H4 (cell line): ENCODE measurements around the gene TMPRSS6. TPM values are rescaled to one million over a fixed set of nuclear protein-coding genes. Genes with fewer than 3 reads are reported as not detected.
A peak's percentile ranks its signal among the peaks of the same experiment; 100 is the strongest.

ENCODE experiments used
- DNase-seq: peaks from one replicate; pipeline ENCODE4 v3.0.0-alpha.2; 2015; ENCODE audit warnings: low spot score
- total RNA-seq: library from RNA; depleted of rRNA; stranded (reverse); fragments of >200 nt; shearing (Covaris generic); gene quantifications from 2 replicates; pipeline ENCODE4 v1.2.3, GENCODE V29; 2014

The TMPRSS6 gene
- total RNA-seq, 1 experiment from 2014 or later, result not detected

- no peak for DNase-seq
These were observed 31.3 kb upstream of the TMPRSS6 start for GRCh38 chr22:37140686-37141323.

DNA sequence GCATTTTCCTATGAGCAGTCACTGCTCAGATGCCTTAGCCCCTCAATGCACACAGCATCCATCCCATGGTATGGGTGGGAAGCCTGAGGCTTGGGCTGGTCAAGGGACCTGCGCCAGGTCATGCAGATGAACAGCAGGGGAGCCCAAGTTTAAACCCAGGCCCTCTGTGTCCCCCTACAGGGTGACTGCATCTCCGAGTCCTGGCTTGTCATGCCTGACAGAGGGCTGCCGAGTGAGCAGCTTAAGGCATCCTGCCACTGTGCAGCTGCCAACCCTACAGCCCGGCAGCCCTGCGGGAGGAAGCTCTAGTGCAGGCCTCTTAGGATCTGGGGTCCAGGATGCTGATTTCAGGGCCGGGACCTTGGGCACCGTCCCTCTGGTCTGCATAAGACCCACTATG is 30.2 kb upstream of the TMPRSS6 start:
- DNase-seq, result no peak

- DNase-seq, result no peak
These were observed 29.5 kb upstream of the TMPRSS6 start for GRCh38 chr22:37138849-37139561.

- DNase-seq, result no peak
These were observed 28.6 kb upstream of the TMPRSS6 start for GRCh38 chr22:37137903-37138665.

DNA sequence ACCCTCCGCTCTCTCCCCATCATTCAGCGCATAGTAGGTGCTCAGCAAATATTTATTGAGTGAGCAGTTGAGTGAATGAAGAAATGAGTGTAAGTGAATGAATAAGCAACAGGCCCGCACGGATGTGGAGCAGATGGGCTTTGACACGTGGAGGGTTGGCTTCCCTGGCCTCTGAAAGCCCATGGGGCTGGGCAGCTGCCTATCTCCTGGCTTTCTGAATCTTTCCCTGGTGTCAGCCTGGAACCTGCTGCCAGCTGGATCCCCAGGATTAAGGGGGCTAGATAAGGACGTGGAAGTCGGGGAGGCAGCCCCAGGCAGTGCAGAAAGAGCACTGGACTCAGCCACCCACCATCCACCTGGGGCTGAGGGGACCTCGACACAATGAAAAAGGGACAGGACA is 27.6 kb upstream of the TMPRSS6 start:
- no peak for DNase-seq

- no peak for DNase-seq
These were observed 25.5 kb upstream of the TMPRSS6 start for GRCh38 chr22:37135023-37135422.

GRCh38 chr22:37133304-37134018 is 23.9 kb upstream of the TMPRSS6 start:
- no peak for DNase-seq

DNA sequence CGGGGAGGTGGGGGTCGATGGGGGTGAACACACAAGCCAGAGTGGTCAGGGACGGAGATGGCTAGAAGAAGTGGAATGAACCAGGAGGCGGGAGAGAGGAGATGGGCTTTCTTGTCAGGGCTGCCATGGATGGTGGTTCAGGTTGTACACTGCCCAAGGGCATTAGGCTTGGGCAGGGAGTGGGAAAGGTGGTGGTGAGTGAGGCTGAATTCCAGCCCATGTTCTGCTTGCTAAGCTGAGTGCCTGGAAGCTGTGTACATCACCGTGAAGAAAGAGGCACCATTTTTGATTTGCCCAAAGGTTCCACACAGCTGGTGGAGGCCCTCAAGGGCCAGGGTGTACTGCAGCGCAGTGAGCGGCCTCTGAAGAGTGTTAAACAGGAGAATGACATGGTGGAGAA is 23.3 kb upstream of the TMPRSS6 start:
- DNase-seq, result no peak

- DNase-seq, result no peak
These were observed 20.4 kb upstream of the TMPRSS6 start for GRCh38 chr22:37129866-37130441.

DNA sequence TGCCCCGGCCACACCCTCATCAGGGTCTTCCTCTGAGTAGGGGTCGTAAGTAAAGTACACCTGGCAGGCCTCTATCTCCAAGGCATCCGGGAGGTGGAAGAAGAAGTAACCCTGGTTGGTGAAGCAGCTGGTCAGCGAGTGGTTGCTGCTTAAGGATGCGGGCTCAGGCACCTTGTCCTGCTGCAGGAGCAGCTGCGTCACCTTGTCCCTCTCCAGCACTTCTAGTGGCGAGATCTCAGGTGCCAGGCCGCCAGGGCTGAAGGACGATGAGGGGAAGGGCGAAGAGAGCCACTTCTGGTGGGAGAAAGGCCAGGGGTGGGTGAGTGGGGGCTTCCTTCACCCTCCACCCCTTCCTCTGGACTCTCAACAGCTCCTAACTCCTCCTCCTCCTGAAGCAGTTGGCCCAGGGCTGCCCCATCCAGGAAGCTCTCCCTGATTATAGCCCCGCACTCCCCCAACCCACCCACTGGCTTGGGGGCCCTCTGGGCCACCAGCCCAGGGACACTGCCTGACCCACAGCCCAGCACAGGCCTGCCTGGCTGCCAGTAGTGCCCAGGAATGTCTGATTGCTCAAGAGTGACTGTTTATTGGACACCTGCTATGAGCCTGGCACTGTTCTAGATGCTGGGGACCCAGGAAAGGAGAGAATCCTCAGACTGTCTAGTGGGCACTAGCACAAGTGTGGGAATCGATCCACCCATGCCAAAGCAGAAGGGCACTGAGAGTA is 19.2 kb upstream of the TMPRSS6 start:
- DNase-seq, result no peak

DNA sequence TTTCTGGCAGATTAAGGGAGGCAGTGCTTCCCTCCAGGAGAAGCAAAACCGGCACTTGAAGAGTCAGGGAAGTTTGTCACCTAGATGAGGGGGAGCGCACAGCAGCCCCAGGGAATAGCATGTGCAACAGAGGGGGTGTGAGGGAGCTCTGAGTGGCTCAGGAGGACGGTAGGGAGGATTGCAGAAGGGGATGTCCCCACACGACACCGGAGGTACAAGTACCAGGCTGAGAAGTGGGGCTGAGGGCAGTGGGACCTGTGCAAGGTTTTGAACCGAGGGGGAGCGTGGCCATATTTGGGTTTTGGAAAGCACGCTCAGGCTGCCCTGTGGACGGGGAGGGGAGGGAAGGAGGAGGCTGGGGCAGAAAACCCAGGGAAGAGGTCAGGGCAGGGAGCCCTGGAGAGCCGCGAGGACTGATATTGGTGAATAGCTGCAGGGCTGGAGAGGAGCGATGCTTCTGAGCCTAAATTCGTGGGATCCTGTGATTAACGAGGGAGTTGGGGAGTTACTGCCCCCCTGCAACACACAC is 17.9 kb upstream of the TMPRSS6 start:
- no peak for DNase-seq

DNA sequence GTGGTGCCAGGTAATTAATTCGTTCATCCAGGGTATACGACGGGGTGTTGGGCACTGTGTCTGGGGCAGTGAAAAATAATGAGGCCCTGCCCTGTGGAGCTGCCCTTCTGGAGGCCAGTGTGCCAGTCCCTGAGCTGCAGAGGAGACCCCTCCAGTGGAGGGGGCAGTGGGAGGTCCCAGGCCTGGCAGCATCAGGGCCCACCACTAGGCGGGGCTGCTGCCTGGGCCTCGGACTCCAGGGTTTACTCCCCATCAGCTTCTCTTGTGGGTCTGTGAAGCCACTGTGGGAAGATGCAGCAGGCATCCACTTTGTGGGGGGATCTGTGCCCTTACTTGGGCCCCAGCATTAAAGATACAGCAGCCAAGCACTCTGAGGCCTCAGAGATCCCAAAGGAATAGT is 17.4 kb upstream of the TMPRSS6 start:
- no peak for DNase-seq

GRCh38 chr22:37126383-37126782 is 16.9 kb upstream of the TMPRSS6 start:
- no peak for DNase-seq

- DNase-seq, result no peak
These were observed 14.1 kb upstream of the TMPRSS6 start for GRCh38 chr22:37123649-37124048.

DNA sequence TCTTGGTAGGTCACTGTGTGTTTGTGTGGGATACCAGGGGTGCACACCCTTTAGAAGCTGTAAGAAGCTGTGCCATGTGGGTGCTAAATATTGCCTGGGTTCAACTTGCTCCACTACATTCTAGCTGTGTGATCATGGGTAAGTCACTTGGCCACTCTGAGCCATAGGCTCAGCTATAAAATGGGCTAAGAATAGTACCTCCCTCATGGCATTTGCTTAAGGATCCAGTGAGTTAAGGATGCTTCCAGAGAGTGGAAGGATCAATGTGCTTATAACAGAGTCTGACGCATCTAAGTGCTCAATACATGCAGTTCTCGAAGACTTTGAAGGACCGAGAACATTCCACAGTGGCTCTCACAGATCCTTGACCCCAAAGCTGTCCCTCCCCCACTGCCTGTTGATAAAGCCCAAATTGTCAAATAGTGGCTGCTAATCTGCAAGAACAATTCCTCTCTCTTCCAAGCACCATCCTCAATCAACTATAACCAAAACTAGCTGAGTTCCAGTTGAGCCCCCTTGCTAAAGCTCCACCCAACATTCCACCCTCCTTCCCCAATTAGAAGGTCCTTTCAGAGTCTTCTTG is 13.2 kb upstream of the TMPRSS6 start:
- DNase-seq, result no peak

GRCh38 chr22:37121887-37122591 is 12.5 kb upstream of the TMPRSS6 start:
- DNase-seq, result peak; percentile 47

DNA sequence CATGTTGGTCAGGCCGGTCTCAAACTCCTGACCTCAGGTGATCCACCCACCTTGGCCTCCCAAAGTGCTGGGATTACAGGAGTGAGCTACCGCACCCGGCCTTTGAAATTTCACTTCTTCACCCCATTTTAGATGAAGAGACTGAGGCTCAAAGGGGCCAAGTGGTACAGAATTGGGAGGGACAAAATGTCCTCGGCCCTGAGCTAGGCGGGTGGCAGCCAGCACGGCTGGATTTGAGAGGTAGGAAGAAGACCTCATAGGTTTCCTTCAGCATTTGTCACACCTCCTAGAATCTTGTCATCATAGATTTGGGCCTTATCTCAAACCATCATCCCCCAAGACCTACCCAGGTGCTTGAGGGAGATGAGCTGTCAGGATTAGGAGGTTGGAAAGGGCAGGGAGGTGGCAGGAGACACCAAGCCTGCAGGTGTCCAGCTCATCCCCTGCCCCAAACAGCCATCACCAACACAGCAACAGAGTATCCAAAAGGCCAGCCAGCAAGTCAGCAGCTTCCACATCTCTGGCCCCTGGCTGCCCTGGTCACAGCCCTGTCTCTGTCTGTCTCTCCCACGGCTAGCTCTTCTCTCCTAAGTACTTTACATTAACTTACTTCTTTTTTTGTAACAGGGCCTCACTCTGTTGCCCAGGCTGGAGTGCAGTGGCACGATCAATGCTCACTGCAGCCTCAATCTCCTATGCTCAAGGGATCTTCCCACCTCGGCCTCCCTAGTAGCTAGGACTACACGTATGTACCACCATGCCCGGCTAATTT is 11.2 kb upstream of the TMPRSS6 start:
- no peak for DNase-seq

GRCh38 chr22:37119872-37120271 is 10.4 kb upstream of the TMPRSS6 start:
- DNase-seq, result no peak

DNA sequence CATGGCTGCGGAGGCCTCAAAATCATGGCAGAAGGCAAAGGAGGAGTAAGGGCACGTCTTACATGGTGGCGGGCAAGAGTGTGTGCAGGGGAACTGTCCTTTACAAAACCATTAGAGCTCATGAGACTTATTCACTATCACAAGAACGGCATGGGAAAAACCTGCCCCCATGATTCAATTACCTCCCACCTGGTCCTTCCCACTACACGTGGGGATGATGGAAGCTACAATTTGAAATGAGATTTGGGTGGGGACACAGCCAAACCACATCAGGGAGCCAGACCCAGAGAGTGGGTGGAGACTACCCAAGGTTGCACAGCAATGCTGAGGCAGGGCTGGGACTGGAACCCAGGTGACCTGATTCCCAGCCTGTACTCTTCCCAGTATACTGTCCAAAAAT is 8.6 kb upstream of the TMPRSS6 start:
- no peak for DNase-seq
